IMR-90 (cell line): Measurements from ENCODE around the gene ADAMTSL1. TPM values are rescaled to one million over a fixed set of nuclear protein-coding genes. Genes with fewer than 3 reads are reported as not detected.

Experiments used
- ATAC-seq: fragments of 200-7000 bp; cut with Tn5 transposase; 2 replicates; pipeline ENCODE4 v1.9.1; 2020; ENCODE audit warnings: low read depth, mild to moderate bottlenecking, moderate library complexity
- BruUV-seq: library from RNA; stranded (reverse); fragments of 400-500 nt; replicated peaks from 2 replicates; lab custom pipeline; 2021; lab: Mats Ljungman, UMichigan
- CTCF ChIA-PET: fragments of 300-600 bp; formaldehyde crosslinking; extraction: SDS; loops from one replicate; lab custom pipeline; 2021; ENCODE audit warnings: antibody characterized with exemption; lab: Yijun Ruan, JAX
- POLR2A ChIA-PET: fragments of 300-600 bp; sonication (Branson Sonifier 250); formaldehyde crosslinking; loops from one replicate; lab custom pipeline; 2022; ENCODE audit warnings: antibody characterized with exemption; ENCODE audit not compliant: unreplicated experiment; lab: Charles Lee
- DNase-seq: peaks from one replicate; pipeline ENCODE4 v3.0.0; 2013
- H2AFZ ChIP-seq: replicated peaks from 2 replicates; pipeline ENCODE3; 2013; ENCODE audit warnings: low read length, mild to moderate bottlenecking; ENCODE audit not compliant: poor library complexity
- H2AK5ac ChIP-seq: 2 replicates; pipeline ENCODE4 v1.6.1; 2013; ENCODE audit warnings: low read depth, low read length, inconsistent platforms
- H2AK9ac ChIP-seq: replicated peaks from 2 replicates; pipeline ENCODE3; 2013; ENCODE audit warnings: mild to moderate bottlenecking, low read depth, low read length, moderate library complexity; ENCODE audit not compliant: poor library complexity
- H2BK120ac ChIP-seq: 2 replicates; pipeline ENCODE4 v1.6.1; 2013; ENCODE audit warnings: low read depth, low read length, inconsistent platforms
- H2BK15ac ChIP-seq: 3 replicates; pipeline ENCODE4 v1.6.1; 2013; ENCODE audit warnings: low read depth, low read length, inconsistent platforms
- H2BK20ac ChIP-seq: 2 replicates; pipeline ENCODE4 v1.6.1; 2013; ENCODE audit warnings: low read depth, mild to moderate bottlenecking, inconsistent platforms, low read length, moderate library complexity
- H2BK5ac ChIP-seq: 2 replicates; pipeline ENCODE4 v1.6.1; 2013; ENCODE audit warnings: mild to moderate bottlenecking, low read depth, low read length, inconsistent platforms; ENCODE audit not compliant: poor library complexity, severe bottlenecking
- H3K14ac ChIP-seq: replicated peaks from 2 replicates; pipeline ENCODE4 v1.6.1; 2013; ENCODE audit warnings: low read depth, low read length, inconsistent platforms
- H3K18ac ChIP-seq: 2 replicates; pipeline ENCODE4 v1.6.1; 2013; ENCODE audit warnings: low read depth, low read length, control low read depth
- H3K23ac ChIP-seq: 2 replicates; pipeline ENCODE4 v1.6.1; 2013; ENCODE audit warnings: low read depth, low read length, inconsistent platforms
- H3K27ac ChIP-seq: 2 replicates; pipeline ENCODE4 v1.5.1; 2013; ENCODE audit warnings: mild to moderate bottlenecking, control low read depth, low read length; ENCODE audit not compliant: insufficient read depth
- H3K27me3 ChIP-seq: 2 replicates; pipeline ENCODE4 v1.6.1; 2013; ENCODE audit warnings: low read length; ENCODE audit not compliant: control insufficient read depth, insufficient read depth
- H3K36me3 ChIP-seq: 2 replicates; pipeline ENCODE4 v1.6.1; 2013; ENCODE audit warnings: low read length, mixed read lengths; ENCODE audit not compliant: control insufficient read depth, insufficient read depth
- H3K4ac ChIP-seq: 2 replicates; pipeline ENCODE4 v1.6.1; 2013; ENCODE audit warnings: low read depth, low read length, inconsistent platforms
- H3K4me1 ChIP-seq: 2 replicates; pipeline ENCODE4 v1.6.1; 2013; ENCODE audit warnings: low read length, mixed read lengths; ENCODE audit not compliant: control insufficient read depth, insufficient read depth
- H3K4me2 ChIP-seq: 2 replicates; pipeline ENCODE4 v1.6.1; 2013; ENCODE audit warnings: low read depth, mild to moderate bottlenecking, control low read depth, low read length, moderate library complexity
- H3K4me3 ChIP-seq: 2 replicates; pipeline ENCODE4 v1.5.1; 2013; ENCODE audit warnings: low read depth, mild to moderate bottlenecking, control low read depth, low read length, moderate library complexity; ENCODE audit not compliant: insufficient read depth
- H3K56ac ChIP-seq: 2 replicates; pipeline ENCODE4 v1.6.1; 2013; ENCODE audit warnings: low read length, inconsistent platforms; ENCODE audit not compliant: insufficient read depth; ENCODE audit errors: extremely low read depth
- H3K79me1 ChIP-seq, 2 experiments: 2 replicates each; pipeline ENCODE4 v1.6.1; 2013; ENCODE audit warnings: low read length in 2 of 2, inconsistent platforms in 1 of 2, low read depth in 1 of 2
- H3K9ac ChIP-seq: 2 replicates; pipeline ENCODE4 v1.6.1; 2013; ENCODE audit warnings: low read depth, low read length, control low read depth
- H3K9me1 ChIP-seq: 2 replicates; pipeline ENCODE4 v1.6.1; 2013; ENCODE audit warnings: low read length, inconsistent platforms; ENCODE audit not compliant: insufficient read depth
- H3K9me3 ChIP-seq: 2 replicates; pipeline ENCODE4 v1.6.1; 2013; ENCODE audit warnings: low read length; ENCODE audit not compliant: control insufficient read depth, insufficient read depth
- H4K20me1 ChIP-seq: 2 replicates; pipeline ENCODE4 v1.6.1; 2013; ENCODE audit warnings: low read length, inconsistent platforms; ENCODE audit not compliant: insufficient read depth
- H4K5ac ChIP-seq: 2 replicates; pipeline ENCODE4 v1.6.1; 2013; ENCODE audit warnings: mild to moderate bottlenecking, low read depth, low read length, control low read depth
- H4K8ac ChIP-seq, 2 experiments: 2 replicates each; pipeline ENCODE4 v1.6.1; 2013; ENCODE audit warnings: low read depth in 2 of 2, low read length in 2 of 2, control low read depth in 1 of 2, inconsistent platforms in 1 of 2
- H4K91ac ChIP-seq: 2 replicates; pipeline ENCODE4 v1.6.1; 2013; ENCODE audit warnings: low read depth, low read length, inconsistent platforms; ENCODE audit not compliant: insufficient read depth
- CEBPB ChIP-seq: IDR thresholded peaks from 2 replicates; pipeline ENCODE4 v1.6.1; 2012; ENCODE audit warnings: low read depth, low read length, improper control_type of control experiment
- RFX5 ChIP-seq: IDR thresholded peaks from 2 replicates; pipeline ENCODE4 v1.8.0; 2012; ENCODE audit warnings: low read depth, mild to moderate bottlenecking, low read length, moderate library complexity
- WGBS, 2 experiments: methylation state at CpG; one replicate each; pipeline versions ENCODE4 v1.1.5 to v1.1.7; 2013; ENCODE audit warnings: missing lambda C conversion rate in 2 of 2; ENCODE audit not compliant: insufficient read length in 1 of 2; ENCODE audit errors: extremely low coverage in 2 of 2; 5-methylcytosine and 5-hydroxymethylcytosine counted together
- dilution Hi-C: fragments of 300-500 bp; cut with HindIII; formaldehyde crosslinking; loops from one replicate; pipeline ENCODE4 v1.14.3; 2018; ENCODE audit warnings: low sequenced_read_pairs; ENCODE audit not compliant: unreplicated experiment
- in situ Hi-C: fragments of 300-500 bp; cut with MboI; formaldehyde crosslinking; loops from 3 replicates; pipeline ENCODE4 v1.14.3; 2019; ENCODE audit warnings: low sequenced_read_pairs, inconsistent platforms, mixed read lengths
- intact Hi-C: fragments of 100-400 bp; cut with micrococcal nuclease; formaldehyde crosslinking; loops from 2 replicates; pipeline ENCODE4 v1.10.0; 2022
- polyA plus RNA-seq, 3 experiments: library from polyadenylated mRNA; depleted of rRNA; stranded (reverse); fragments of >200 nt; gene quantifications; 2 replicates each; pipeline ENCODE4 v1.2.3, GENCODE V29; 2012; ENCODE audit warnings: low replicate concordance in 1 of 3
- total RNA-seq: library from RNA; depleted of rRNA; stranded (reverse); fragments of >200 nt; gene quantifications from 2 replicates; pipeline ENCODE4 v1.2.3, GENCODE V29; 2012

Gene ADAMTSL1
- total and polyA plus RNA-seq, 2 of the 4 experiments (the other 2 are of a cell fraction) = 38.2 to 62.2 TPM

DNA sequence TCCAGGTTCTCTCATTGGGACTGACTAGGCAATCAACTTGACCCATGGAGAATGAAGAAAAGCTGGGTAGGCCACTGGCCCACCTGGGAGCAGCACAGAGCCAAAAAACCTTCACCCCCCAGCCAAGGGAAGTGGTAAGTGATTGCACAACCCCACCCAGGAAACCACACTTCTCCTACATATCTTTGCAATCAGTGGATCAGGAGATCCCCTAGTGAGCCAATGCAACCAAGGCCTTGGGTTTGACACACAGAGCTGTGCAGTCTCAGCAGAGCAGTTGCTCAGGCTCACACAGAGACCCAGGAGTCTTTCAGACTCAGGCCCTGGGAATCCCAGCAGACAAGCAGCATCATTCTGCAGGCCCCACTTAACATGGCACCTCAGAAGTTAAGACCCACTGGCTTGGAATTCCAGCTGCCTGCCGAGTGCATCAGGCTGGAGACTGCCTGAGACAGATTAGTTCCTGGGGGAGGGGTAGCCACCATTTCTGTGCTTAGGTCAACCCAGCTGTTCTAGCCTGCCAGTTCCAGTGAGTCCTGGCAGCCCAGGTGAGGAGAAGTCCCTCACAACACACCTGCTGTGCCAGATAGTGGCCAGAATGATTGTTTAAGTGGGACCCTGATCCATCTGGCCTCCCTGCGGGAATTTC, 422.7 kb downstream of the ADAMTSL1 start:
- Histone ChIP-seq H3K23ac (no peak overlapping the region), H3K79me1 (no peaks in the 10 kb centered on the region), H3K14ac (no peak overlapping the region), H4K91ac (no peak overlapping the region), H3K56ac (no peak overlapping the region), H2BK20ac (no peak overlapping the region), H3K4me2 (no peak overlapping the region), H3K4ac (no peak overlapping the region), H3K4me3 (no peak overlapping the region), H4K5ac (no peak overlapping the region), H2AFZ (no peak overlapping the region), H3K9me3 (peaks cover 10% of the 10 kb centered on the region), H3K27ac (no peak overlapping the region), H3K27me3 (no peaks in the 10 kb centered on the region), H3K36me3 (no peaks in the 10 kb centered on the region), H3K4me1 (no peaks in the 10 kb centered on the region), H2AK5ac (no peak overlapping the region), H3K18ac (no peak overlapping the region), H2BK15ac (no peak overlapping the region), H3K9me1 (no peaks in the 10 kb centered on the region), H2BK120ac (no peak overlapping the region), H3K9ac (no peak overlapping the region), H4K20me1 (no peaks in the 10 kb centered on the region), H2AK9ac (no peak overlapping the region), H2BK5ac (no peak overlapping the region), H4K8ac (no peak overlapping the region)
- dilution Hi-C loops (no loop called here), in situ Hi-C loops (no loop called here), intact Hi-C loops (no loop called here)
- TF ChIP-seq RFX5 (no peak), CEBPB (peak; percentile 43; the same call in 1 of the 2 replicates)
- ChIA-PET CTCF (no interaction called here), POLR2A (interaction anchor here (0.6 kb wide), 1 partner anchor 352 kb away, joined by 4 read pairs; no protein-coding TSS in a partner anchor)
- DNase-seq = no peak
- WGBS, 2 experiments = 60% methylated on average over 1 of the region's 2 CpGs; no CpG with 5 or more reads in 1 of the 2 experiments
- ATAC-seq = no peak
- BruUV-seq = no TSS peak
